HG02642 (cell line): ENCODE measurements around the gene RAB22A.

Experiments used
- ATAC-seq: cut with Tn5 transposase; IDR thresholded peaks from one replicate; pipeline ENCODE4 v1.9.1; 2021; ENCODE audit warnings: mild to moderate bottlenecking; ENCODE audit not compliant: unreplicated experiment, poor library complexity

Gene RAB22A

GRCh38 chr20:58300321-58300720 is 9.2 kb upstream of the RAB22A start:
- ATAC-seq = no peak

- no peak for ATAC-seq
Observed at GRCh38 chr20:58303547-58303946, 6.0 kb upstream of the RAB22A start.

- ATAC-seq = no peak
Observed at GRCh38 chr20:58305061-58305460, 4.5 kb upstream of the RAB22A start.

GRCh38 chr20:58306421-58307261 is 2.9 kb upstream of the RAB22A start:
- no peak for ATAC-seq

- ATAC-seq = no peak
Observed at GRCh38 chr20:58307270-58307669, 2.2 kb upstream of the RAB22A start.

GRCh38 chr20:58308290-58308679 is 1.2 kb upstream of the RAB22A start:
- ATAC-seq = no peak

- ATAC-seq = peak; percentile 61
Observed at GRCh38 chr20:58308680-58309527, 611 bp upstream of the RAB22A start.

GRCh38 chr20:58310291-58310782 is 822 bp downstream of the RAB22A start:
- ATAC-seq = no peak

- no peak for ATAC-seq
Observed at GRCh38 chr20:58312836-58313235, 3.3 kb downstream of the RAB22A start.

GRCh38 chr20:58313396-58313795 is 3.9 kb downstream of the RAB22A start:
- no peak for ATAC-seq

- ATAC-seq = no peak
Observed at GRCh38 chr20:58321205-58321604, 11.7 kb downstream of the RAB22A start.

GRCh38 chr20:58322083-58322482 is 12.6 kb downstream of the RAB22A start:
- no peak for ATAC-seq

GRCh38 chr20:58325912-58326311 is 16.4 kb downstream of the RAB22A start:
- ATAC-seq = no peak

- ATAC-seq = no peak
Observed at GRCh38 chr20:58327211-58327610, 17.7 kb downstream of the RAB22A start.

- ATAC-seq = no peak
Observed at GRCh38 chr20:58328836-58329235, 19.3 kb downstream of the RAB22A start.

GRCh38 chr20:58329711-58330110 is 20.2 kb downstream of the RAB22A start:
- no peak for ATAC-seq

GRCh38 chr20:58330249-58330648 is 20.7 kb downstream of the RAB22A start:
- ATAC-seq = no peak

- no peak for ATAC-seq
Observed at GRCh38 chr20:58330687-58331086, 21.2 kb downstream of the RAB22A start.

GRCh38 chr20:58331961-58332551 is 22.5 kb downstream of the RAB22A start:
- ATAC-seq = no peak

- no peak for ATAC-seq
Observed at GRCh38 chr20:58339741-58340140, 30.2 kb downstream of the RAB22A start.

- ATAC-seq = no peak
Observed at GRCh38 chr20:58340151-58340550, 30.6 kb downstream of the RAB22A start.
